Measurements from ENCODE around the gene UMAD1.

Gene UMAD1

DNA sequence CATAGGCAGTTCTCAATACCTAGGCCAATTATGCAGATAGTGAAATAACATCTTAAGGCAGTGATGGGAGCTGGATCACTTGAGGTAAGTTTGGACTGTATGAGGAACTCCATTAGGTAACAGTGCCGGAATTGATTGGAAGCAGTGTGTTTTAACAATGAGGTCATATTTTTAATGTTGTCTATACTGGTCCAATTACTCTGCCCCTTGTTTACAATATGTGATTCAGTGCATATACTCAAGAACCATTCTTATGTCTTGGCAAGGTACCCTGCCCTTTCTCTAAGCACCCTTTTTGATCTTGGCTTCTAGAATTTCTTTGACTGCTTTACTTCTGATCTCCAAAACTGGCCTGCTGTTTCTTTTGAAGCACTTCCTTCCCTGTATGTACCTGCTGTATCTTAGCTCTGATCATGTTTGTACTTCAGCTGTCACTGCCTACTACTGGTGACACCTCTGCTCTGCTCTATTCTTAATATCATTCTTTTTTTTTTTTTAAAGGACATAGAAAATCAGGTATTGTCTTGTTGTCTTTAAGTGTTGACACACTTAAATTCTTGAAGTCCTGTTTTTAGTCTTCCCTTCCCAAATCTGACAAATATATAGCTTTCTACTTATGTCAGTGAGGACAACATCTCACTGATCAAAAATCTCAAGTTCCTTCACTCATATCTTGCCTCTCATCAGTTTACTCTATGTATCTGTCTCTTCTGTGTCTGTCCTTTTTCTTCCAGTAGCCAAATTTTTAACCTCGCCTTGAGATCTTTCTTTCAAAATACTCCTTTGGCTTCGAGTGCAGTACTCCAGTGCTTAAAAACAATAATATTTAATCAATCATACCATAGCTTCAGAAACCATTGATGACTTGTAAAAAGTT, 124.2 kb downstream of the UMAD1 start:
- no peak for DNase-seq (ENCODE audit: low read depth in 2 of 2)

- no peak for DNase-seq (ENCODE audit: low read depth in 2 of 2)
These were observed 124.9 kb downstream of the UMAD1 start for GRCh38 chr7:7765422-7765821.

DNA sequence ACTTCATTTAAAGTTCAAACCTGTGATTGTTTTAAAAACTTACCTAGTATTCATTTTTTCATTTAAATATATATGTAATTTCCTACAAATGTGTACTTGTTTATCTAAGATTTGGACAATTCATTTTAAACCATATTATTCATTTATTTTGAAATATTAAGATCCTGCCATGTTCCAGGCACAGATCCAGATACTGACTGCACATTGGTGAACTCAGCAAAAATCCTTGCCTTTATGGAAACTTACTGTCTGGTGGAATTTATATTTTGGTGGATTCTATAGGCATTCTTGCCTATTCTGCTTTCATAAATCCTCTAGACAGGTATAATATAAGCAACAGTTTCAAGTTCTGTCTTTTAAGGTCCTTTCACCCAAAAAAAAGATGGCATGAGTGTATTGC, 126.1 kb downstream of the UMAD1 start:
- DNase-seq (ENCODE audit: low read depth in 2 of 2): no peak

DNA sequence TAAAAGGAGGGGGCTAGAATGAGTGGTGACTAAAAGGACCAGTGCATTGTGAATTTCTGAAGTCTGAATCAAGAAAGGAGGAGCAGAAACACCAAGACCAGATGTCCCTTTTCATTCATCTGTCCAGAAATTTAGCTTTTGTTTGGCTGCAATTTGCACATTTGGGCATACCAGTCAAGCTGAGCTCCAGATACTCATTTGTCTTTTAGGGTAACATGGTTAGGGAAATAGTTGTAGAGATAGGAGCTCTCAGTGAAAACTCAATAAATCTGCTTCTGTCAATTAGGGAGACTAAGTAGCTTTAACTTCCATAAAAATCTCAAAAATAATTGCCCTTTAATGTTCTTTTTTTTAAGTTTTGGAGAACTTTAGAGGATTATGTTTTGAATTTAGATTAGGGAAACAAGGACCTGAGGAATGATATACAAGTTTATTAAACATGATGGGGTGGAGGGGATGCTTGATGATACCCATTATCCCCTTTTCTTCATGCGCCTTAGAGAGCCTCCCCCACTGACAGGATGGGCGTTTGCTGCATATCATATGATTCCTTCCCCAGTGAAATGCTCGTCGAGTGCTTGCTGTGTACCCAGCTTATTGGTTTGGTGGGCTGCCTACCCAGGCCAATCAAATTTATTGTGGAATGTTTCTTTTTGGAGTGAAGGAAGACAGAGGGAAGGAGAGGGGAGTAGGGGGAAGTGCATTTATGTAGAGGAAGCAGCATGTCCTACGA, 128.6 kb downstream of the UMAD1 start:
- DNase-seq (ENCODE audit: low read depth in 2 of 2): no peak

DNA sequence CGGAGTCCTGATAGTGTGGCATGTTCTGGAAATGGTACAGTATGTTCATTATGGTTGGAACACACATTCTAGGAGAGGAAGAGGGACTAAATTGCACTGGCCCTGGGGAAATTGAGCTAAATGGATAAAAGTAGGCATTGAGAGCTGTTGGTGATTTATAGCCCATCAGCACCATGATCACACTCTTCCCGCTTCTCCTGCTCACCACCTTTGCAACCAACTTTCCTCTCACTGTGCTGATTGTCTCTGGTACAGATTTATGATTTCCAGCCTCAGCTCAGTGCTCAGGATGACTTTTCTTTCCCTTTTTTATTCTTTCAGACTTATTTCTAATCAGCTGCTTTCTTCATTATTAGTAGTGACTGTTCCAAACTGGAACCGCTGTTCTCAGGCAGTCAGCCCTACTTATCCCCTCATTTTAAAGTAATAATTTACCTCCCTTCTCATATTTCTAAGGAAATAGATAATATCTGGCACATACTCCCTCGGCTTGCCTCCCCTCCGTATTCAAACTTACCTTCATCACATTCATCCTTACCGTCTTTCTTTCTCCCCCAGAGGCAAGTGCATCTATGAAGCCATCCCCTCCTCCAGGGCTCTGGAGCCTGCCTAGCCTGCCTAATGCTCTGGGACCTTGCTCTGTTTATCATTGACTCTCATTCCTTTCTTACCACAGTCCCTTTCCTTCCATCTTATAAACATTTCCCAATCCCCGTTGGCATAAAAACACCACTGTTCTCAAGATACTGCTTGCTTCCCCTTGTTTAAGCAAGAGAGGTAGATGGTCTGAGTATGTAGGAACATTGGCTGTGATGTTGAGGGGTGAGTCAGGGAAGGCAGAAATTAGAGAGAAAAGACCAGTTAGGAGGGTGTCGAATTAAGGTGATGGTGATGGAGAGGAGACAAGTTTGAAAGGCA, 129.4 kb downstream of the UMAD1 start:
- no peak for DNase-seq (ENCODE audit: low read depth in 2 of 2)

- DNase-seq (ENCODE audit: low read depth in 2 of 2): no peak
These were observed 130.9 kb downstream of the UMAD1 start for GRCh38 chr7:7771452-7771851.

- peak; percentile 3 to 12 for DNase-seq (ENCODE audit: low read depth in 2 of 2)
These were observed 131.9 kb downstream of the UMAD1 start for GRCh38 chr7:7772397-7772821.

GRCh38 chr7:7773334-7774309, 133.1 kb downstream of the UMAD1 start:
- DNase-seq (ENCODE audit: low read depth in 2 of 2): no peak

- no peak for DNase-seq (ENCODE audit: low read depth in 2 of 2)
These were observed 139.3 kb downstream of the UMAD1 start for GRCh38 chr7:7779888-7780287.

DNA sequence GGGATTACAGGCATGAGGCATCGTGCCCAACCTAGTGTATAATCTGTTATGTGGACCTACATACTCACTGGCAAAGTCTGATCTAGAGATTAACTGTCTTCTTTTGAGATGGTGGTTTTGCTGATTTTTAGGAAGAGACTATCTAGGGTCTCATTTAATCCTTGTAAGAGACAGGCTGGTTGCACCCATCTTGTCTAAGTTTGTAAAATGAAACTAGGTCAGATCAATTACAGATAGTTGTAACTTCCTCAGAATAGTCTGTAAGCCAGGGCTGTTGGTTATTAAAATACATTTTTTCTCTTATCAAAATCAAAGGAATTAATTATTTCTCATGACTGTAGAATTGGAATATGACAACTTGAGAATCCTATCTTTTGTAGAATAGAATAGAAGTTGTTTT, 142.4 kb downstream of the UMAD1 start:
- DNase-seq (ENCODE audit: low read depth in 2 of 2): no peak

DNA sequence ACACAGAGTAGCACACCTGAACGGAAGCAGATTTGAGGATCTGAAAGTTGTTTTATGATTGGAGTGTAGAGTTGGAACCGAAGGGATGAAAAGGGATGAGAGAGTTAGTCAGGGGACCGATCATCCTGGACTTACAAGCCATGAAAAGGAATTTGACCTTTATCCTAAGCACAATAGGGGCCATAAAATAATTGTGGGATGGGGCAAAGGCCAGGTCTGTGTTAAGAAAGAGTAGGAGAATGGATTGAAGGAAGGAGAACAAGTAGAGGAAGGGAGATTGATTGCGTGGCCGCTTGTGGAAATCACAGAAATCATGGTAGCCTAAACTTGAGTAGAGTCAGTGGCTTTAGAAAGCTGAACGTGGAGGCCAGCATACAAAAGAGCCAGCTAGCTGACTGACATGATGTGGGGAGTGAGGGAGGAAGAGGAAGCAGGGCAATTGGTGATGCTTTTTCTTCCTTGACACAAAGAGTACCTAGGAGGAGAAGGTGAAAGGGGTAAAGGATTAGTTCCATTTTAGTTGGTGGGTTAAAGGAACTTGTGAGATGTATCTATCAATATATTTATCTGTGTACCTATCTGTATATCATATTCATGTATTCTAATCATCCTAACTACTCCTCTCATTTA, 144.9 kb downstream of the UMAD1 start:
- DNase-seq (ENCODE audit: low read depth in 2 of 2): no peak

- DNase-seq (ENCODE audit: low read depth in 2 of 2): no peak
These were observed 146.0 kb downstream of the UMAD1 start for GRCh38 chr7:7786595-7786994.

- DNase-seq (ENCODE audit: low read depth in 2 of 2): no peak
These were observed 149.0 kb downstream of the UMAD1 start for GRCh38 chr7:7789551-7789988.

- no peak for DNase-seq (ENCODE audit: low read depth in 2 of 2)
These were observed 149.6 kb downstream of the UMAD1 start for GRCh38 chr7:7790041-7790741.

- no peak for DNase-seq (ENCODE audit: low read depth in 2 of 2)
These were observed 151.0 kb downstream of the UMAD1 start for GRCh38 chr7:7791523-7791922.

- no peak for DNase-seq (ENCODE audit: low read depth in 2 of 2)
These were observed 151.5 kb downstream of the UMAD1 start for GRCh38 chr7:7792056-7792455.

DNA sequence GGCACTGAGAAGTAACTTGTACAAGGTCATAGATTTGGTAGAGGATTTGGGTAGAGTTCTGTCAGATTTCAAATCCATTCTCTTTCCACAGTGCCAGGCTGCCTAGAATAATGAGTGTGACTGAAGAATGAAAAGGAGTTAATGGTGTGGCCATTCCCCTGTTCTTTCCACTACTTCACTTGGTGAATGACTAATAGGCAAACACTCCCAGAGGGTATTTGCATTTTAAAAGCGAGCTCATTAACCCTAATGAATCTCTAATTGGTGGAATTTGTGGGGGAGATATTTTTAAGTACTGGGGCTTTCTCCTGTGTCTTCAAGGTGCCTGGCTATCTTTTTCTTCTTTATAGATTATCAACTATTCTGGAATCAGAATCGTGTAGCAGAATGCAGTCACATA, 152.7 kb downstream of the UMAD1 start:
- no peak for DNase-seq (ENCODE audit: low read depth in 2 of 2)

- DNase-seq (ENCODE audit: low read depth in 2 of 2): no peak
These were observed 153.4 kb downstream of the UMAD1 start for GRCh38 chr7:7793921-7794320.

DNA sequence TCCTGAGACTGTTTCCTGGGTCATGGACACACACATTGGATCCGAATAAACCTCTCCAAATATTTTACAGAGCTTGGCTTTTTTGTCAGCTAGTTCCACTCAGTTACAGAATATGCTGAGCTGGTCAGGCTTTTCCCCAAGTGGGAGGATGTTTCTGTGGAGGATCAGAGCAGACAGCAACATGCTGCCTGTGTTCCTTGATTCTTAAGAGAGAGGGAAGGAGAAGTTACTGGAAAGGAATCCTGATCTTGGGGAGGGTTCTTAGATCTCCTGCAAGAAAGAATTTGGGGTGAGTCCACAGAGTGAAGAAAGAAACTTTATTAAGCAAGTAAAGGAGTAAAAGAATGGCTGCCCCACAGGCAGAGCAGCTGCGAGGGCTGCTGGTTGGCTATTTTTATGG, 154.7 kb downstream of the UMAD1 start:
- DNase-seq (ENCODE audit: low read depth in 2 of 2): no peak
